ENCODE data around the gene CDHR3. TPM values are rescaled to one million over a fixed set of nuclear protein-coding genes. Genes with fewer than 3 reads are reported as not detected.

Gene CDHR3
- total RNA-seq, 6 experiments from 2014 or later: 1.9 to 2.7 (median 2.3) TPM

- H3K36me3 Mint-ChIP-seq (ENCODE audit: low read depth): no peaks in the 10 kb centered on the region
- no peaks in the 10 kb centered on the region for H3K9me3 Mint-ChIP-seq
- no peak for DNase-seq
- no peak overlapping the region for H3K27ac Mint-ChIP-seq
- peaks cover 6% of the 10 kb centered on the region for H3K27me3 Mint-ChIP-seq (ENCODE audit: insufficient read depth)
- no peak for TF ChIP-seq CTCF (IDR thresholded peaks at IDR 0.05)
- H3K4me3 Mint-ChIP-seq: no peak overlapping the region
- H3K4me1 Mint-ChIP-seq (ENCODE audit: low read depth): peaks cover 29% of the 10 kb centered on the region
These were observed 85.0 kb downstream of the CDHR3 start for GRCh38 chr7:106047818-106048705.

- H3K27ac Mint-ChIP-seq: no peak overlapping the region
- H3K4me1 Mint-ChIP-seq (ENCODE audit: low read depth): peaks cover 28% of the 10 kb centered on the region
- peaks cover 8% of the 10 kb centered on the region for H3K27me3 Mint-ChIP-seq (ENCODE audit: insufficient read depth)
- no peak overlapping the region for H3K4me3 Mint-ChIP-seq
- H3K9me3 Mint-ChIP-seq: no peaks in the 10 kb centered on the region
- DNase-seq: no peak
- TF ChIP-seq CTCF (IDR thresholded peaks at IDR 0.05): no peak
- no peaks in the 10 kb centered on the region for H3K36me3 Mint-ChIP-seq (ENCODE audit: low read depth)
These were observed 85.6 kb downstream of the CDHR3 start for GRCh38 chr7:106048706-106049020.

GRCh38 chr7:106049139-106049752 lies 86.2 kb downstream of the CDHR3 start:
- Mint-ChIP-seq H3K4me3 (no peak overlapping the region), H3K27ac (no peak overlapping the region), H3K9me3 (no peaks in the 10 kb centered on the region), H3K27me3 (ENCODE audit: insufficient read depth) (peaks cover 14% of the 10 kb centered on the region), H3K4me1 (ENCODE audit: low read depth) (peaks cover 28% of the 10 kb centered on the region), H3K36me3 (ENCODE audit: low read depth) (no peaks in the 10 kb centered on the region)
- TF ChIP-seq CTCF (IDR thresholded peaks at IDR 0.05): no peak
- DNase-seq: no peak

GRCh38 chr7:106050002-106050745 lies 87.1 kb downstream of the CDHR3 start:
- Mint-ChIP-seq H3K36me3 (ENCODE audit: low read depth) (no peaks in the 10 kb centered on the region), H3K27ac (peak overlapping the region; percentile 37; the same call in 1 of the 2 replicates), H3K4me3 (peak overlapping the region; percentile 37; the same call in 1 of the 2 replicates), H3K4me1 (ENCODE audit: low read depth) (peaks cover 27% of the 10 kb centered on the region), H3K27me3 (ENCODE audit: insufficient read depth) (peaks cover 21% of the 10 kb centered on the region), H3K9me3 (no peaks in the 10 kb centered on the region)
- peak; percentile 46; the same call in 1 of the 2 replicates for TF ChIP-seq CTCF (IDR thresholded peaks at IDR 0.05)
- DNase-seq: peak; percentile 51

- Mint-ChIP-seq H3K9me3 (no peaks in the 10 kb centered on the region), H3K27ac (peak overlapping the region; percentile 51; the same call in 1 of the 2 replicates)
These were observed 87.7 kb downstream of the CDHR3 start for GRCh38 chr7:106050746-106051117.

More at GRCh38 chr7:106050746-106051117, 87.7 kb downstream of the CDHR3 start:
- Mint-ChIP-seq H3K36me3 (ENCODE audit: low read depth) (no peaks in the 10 kb centered on the region), H3K27me3 (ENCODE audit: insufficient read depth) (peaks cover 21% of the 10 kb centered on the region), H3K4me3 (no peak overlapping the region; the same call in 1 of the 2 replicates), H3K4me1 (ENCODE audit: low read depth) (peaks cover 21% of the 10 kb centered on the region)
- TF ChIP-seq CTCF (IDR thresholded peaks at IDR 0.05): no peak
- DNase-seq: peak; percentile 63
